ENCODE results near the gene C12orf76. TPM values are rescaled to one million over a fixed set of nuclear protein-coding genes. Genes with fewer than 3 reads are reported as not detected.
"Not testable (repeated sequence)": the region's sequence is repeated elsewhere in the genome, so short reads cannot be mapped to it uniquely, and the experiment has no call there.

The C12orf76 gene
- total RNA-seq, 3 donors from 2014 or later: 16.0 to 19.3 (median 18.1) TPM

DNA sequence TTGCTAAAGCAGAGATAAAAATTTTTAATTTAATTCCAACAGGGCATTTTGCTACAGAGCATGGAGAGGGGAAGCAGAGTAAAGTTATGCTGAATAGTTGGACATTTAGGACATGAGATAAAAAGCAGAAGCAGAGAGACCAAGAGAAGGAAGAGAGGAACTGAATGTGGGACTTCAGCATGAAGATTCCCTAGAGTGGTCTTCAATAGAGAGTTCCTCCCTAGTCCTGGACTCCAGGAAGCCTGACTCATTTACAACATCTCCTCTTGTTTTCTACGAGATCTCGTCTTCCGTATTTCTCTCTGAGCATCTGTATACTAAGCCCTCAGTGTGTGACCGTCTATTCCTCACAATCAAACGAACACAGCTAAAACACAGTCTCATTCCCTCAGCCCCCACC is 40.6 kb upstream of the C12orf76 start:
- intact Hi-C loops (cut with DNase I; ENCODE audit: low total_unique reads): loop anchor here (5.0 kb wide), 1 partner anchor 1592 kb away; no protein-coding TSS in a partner anchor
- no peaks in the 10 kb centered on the region for H3K36me3 ChIP-seq
- H3K4me3 ChIP-seq: no peak overlapping the region
- H3K9me3 ChIP-seq: no peaks in the 10 kb centered on the region
- no peak overlapping the region for H3K27ac ChIP-seq
- no peaks in the 10 kb centered on the region for H3K27me3 ChIP-seq
- H3K4me1 ChIP-seq: no peaks in the 10 kb centered on the region
- DNase-seq (ENCODE audit: low spot score in 2 of 2): no peak
- no peak for TF ChIP-seq POLR2AphosphoS5 (IDR thresholded peaks at IDR 0.05)
- TF ChIP-seq, protein P1, sequence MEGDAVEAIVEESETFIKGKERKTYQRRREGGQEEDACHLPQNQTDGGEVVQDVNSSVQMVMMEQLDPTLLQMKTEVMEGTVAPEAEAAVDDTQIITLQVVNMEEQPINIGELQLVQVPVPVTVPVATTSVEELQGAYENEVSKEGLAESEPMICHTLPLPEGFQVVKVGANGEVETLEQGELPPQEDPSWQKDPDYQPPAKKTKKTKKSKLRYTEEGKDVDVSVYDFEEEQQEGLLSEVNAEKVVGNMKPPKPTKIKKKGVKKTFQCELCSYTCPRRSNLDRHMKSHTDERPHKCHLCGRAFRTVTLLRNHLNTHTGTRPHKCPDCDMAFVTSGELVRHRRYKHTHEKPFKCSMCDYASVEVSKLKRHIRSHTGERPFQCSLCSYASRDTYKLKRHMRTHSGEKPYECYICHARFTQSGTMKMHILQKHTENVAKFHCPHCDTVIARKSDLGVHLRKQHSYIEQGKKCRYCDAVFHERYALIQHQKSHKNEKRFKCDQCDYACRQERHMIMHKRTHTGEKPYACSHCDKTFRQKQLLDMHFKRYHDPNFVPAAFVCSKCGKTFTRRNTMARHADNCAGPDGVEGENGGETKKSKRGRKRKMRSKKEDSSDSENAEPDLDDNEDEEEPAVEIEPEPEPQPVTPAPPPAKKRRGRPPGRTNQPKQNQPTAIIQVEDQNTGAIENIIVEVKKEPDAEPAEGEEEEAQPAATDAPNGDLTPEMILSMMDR (IDR thresholded peaks at IDR 0.05): no peak
- no peak for TF ChIP-seq POLR2A (IDR thresholded peaks at IDR 0.05)

DNA sequence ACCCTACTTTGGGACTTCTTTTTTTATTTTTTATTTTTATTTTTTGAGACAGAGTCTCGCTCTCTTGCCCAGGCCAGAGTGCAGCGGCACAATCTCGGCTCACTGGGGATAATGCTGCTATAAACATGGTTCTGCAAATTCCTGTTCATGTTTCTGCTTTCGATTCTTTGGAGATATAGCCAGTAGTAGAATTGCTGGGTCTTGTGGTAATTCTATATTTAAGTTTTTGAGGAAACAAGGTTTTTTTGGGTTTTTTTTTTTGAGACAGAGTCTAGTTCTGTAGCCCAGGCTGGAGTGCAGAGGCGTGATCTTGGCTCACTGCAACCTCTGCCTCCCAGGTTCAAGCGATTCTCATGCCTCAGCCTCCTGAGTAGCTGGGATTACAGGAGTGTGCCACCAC is 39.9 kb upstream of the C12orf76 start:
- not testable (repeated sequence) for H3K36me3 ChIP-seq; H3K27ac ChIP-seq; H3K4me1 ChIP-seq; H3K9me3 ChIP-seq; H3K27me3 ChIP-seq; DNase-seq (ENCODE audit: low spot score in 2 of 2); H3K4me3 ChIP-seq
- intact Hi-C loops (cut with DNase I; ENCODE audit: low total_unique reads): loop anchor here (5.0 kb wide), 1 partner anchor 1591 kb away; no protein-coding TSS in a partner anchor

DNA sequence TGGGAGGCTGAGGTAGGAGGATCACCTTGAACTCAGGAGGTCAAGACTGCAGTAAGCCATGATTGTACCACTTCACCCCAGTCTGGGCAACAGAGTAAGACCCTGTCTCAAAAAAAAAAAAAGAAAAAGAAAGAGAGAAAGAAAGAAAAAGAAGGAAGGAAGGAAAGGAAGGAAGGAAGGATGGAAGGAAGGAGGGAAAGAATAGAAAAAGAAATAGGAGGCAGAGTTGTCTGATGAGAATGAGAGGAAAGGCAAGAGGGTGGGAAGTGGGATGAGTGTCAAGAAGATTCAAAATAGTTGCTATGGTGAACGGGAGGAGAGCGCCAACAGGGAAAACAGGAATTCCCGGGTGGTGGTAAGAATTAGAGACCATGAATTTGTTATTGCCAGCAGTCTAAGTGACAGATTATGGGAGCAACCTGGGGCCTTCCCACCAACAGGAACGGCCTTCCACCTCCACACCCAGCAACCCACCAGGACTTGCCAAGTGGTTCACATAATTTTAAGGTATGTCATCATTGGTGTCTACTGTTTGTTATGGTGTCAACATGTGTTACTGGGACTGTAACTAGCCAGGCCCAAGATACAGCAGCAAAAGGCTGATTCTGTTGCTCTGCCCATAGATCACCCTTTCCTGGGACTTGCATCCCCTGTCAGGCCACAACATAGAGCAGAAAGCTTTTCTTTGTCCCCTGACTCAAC is 36.1 kb upstream of the C12orf76 start:
- intact Hi-C loops (cut with DNase I; ENCODE audit: low total_unique reads): loop anchor here (5.0 kb wide), 1 partner anchor 1587 kb away; no protein-coding TSS in a partner anchor
- Histone ChIP-seq H3K4me1 (no peaks in the 10 kb centered on the region), H3K9me3 (no peaks in the 10 kb centered on the region), H3K36me3 (no peaks in the 10 kb centered on the region), H3K27ac (no peak overlapping the region), H3K4me3 (no peak overlapping the region), H3K27me3 (no peaks in the 10 kb centered on the region)
- TF ChIP-seq POLR2A (IDR thresholded peaks at IDR 0.05): no peak
- TF ChIP-seq, protein P1 (IDR thresholded peaks at IDR 0.05): no peak
- no peak for TF ChIP-seq POLR2AphosphoS5 (IDR thresholded peaks at IDR 0.05)
- DNase-seq (ENCODE audit: low spot score in 2 of 2): no peak

DNA sequence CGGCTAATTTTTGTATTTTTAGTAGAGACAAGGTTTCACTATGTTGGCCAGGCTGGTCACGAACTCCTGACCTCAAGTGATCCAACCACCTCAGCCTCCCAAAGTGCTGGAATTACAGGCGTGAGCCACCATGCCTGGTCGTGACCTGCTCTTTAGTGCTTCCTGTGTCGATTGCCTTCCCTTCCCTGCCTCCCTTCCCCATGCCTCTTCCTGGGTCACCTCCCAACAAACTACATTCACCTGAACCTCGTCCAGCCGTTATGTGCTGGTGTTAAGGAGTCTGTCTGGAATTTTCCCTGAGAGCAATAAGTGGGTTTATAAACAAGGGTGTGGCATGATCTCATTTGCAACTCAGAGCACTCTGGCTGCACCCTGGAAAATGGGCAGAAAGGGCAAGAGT is 32.1 kb upstream of the C12orf76 start:
- no peaks in the 10 kb centered on the region for H3K27me3 ChIP-seq
- no peaks in the 10 kb centered on the region for H3K9me3 ChIP-seq
- no peak for DNase-seq (ENCODE audit: low spot score in 2 of 2)
- H3K4me1 ChIP-seq: no peaks in the 10 kb centered on the region
- no peaks in the 10 kb centered on the region for H3K36me3 ChIP-seq
- no peak overlapping the region for H3K4me3 ChIP-seq
- TF ChIP-seq POLR2AphosphoS5 (IDR thresholded peaks at IDR 0.05): no peak
- H3K27ac ChIP-seq: no peak overlapping the region
- intact Hi-C loops (cut with DNase I; ENCODE audit: low total_unique reads): no loop called here

DNA sequence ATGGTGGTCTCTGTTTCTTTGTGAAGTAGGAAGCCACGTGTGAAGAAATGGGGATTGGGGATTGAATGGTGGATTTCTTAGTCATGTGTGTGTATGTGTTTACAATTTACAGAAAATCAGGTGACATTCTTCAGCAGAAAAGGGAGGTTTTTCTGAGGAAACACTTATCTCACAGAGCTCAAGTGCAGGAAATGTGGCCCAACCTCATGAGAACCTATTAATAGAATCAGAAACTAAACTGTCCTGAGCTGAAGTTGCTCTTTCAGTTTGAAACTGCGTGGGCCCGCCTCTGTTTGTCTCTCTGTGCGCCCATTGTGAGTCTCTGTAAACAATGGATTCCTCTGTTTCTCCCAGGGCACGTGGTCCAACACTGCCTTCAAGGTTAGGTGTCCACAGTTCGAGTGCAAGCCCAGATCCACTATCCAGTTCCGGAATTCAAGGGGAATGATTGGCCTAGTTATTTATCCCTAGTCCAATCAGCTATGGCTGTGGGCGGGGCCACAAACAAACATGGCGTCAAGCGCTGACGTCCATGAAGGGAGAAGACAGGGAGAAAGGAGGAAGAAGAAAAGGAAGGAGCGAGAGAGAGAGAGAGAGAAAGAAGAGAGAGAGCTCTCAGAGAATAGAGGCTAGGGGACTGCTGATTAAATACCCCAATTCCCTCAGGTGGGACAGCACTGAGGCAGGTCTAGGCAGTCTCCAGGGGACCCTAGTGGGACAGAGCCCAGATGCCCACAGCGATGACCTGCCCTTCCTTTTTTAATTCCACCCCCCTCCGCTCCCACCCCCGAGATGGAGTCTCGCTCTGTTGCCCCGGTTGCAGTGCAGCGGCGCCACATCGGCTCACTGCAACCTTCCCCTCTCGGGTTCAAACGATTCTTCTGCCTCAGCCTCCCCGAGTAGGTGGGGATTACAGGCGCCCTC is 31.4 kb upstream of the C12orf76 start:
- peak overlapping the region in 2 of 3 donors; percentile 18 to 29 for H3K4me3 ChIP-seq
- no peaks in the 10 kb centered on the region for H3K4me1 ChIP-seq
- no peaks in the 10 kb centered on the region for H3K9me3 ChIP-seq
- no peak overlapping the region for H3K27ac ChIP-seq
- no peaks in the 10 kb centered on the region for H3K36me3 ChIP-seq
- DNase-seq (ENCODE audit: low spot score in 2 of 2): peak in 1 of 2 donors; percentile 23
- no peaks in the 10 kb centered on the region for H3K27me3 ChIP-seq
- intact Hi-C loops (cut with DNase I; ENCODE audit: low total_unique reads): no loop called here
- TF ChIP-seq, protein P1 (IDR thresholded peaks at IDR 0.05): no peak
- TF ChIP-seq POLR2A (IDR thresholded peaks at IDR 0.05): no peak
- no peak for TF ChIP-seq POLR2AphosphoS5 (IDR thresholded peaks at IDR 0.05)

DNA sequence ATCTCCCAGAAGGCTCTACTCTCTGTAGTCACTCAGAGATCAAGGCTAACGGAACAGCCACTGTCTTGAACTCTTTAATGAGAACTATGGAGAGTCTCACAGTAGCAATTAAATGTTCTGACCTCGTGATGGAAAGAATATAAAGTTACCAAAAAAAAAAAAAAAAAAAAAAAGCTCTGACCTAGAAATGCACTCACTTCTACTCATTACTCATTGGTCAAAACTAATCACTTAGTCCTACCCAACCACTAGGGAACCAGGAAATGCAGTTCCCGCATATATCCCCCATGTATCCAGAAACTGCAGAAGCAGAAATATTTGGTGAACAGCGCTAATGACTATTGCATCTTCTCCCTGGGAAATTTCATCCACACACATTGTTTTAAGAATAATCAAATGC is 29.5 kb upstream of the C12orf76 start:
- no peak for TF ChIP-seq POLR2A (IDR thresholded peaks at IDR 0.05)
- TF ChIP-seq, protein P1 (IDR thresholded peaks at IDR 0.05): no peak
- no peak for TF ChIP-seq POLR2AphosphoS5 (IDR thresholded peaks at IDR 0.05)
- Histone ChIP-seq H3K27ac (no peak overlapping the region), H3K27me3 (no peaks in the 10 kb centered on the region), H3K9me3 (no peaks in the 10 kb centered on the region), H3K4me3 (no peak overlapping the region), H3K4me1 (peaks cover 0 to 4% of the 10 kb centered on the region in 2 donors), H3K36me3 (no peaks in the 10 kb centered on the region)
- DNase-seq (ENCODE audit: low spot score in 2 of 2): no peak
- intact Hi-C loops (cut with DNase I; ENCODE audit: low total_unique reads): no loop called here

Data from breast epithelium (tissue), 4 donors.